DND-41 (cell line): ENCODE data around the gene NDUFA8.

Source experiments
- EZH2 ChIP-seq: IDR thresholded peaks from 3 replicates; pipeline ENCODE4 v1.6.1; 2012; ENCODE audit warnings: borderline replicate concordance, low read depth, mild to moderate bottlenecking, moderate library complexity, low read length, inconsistent platforms; ENCODE audit not compliant: severe bottlenecking
- TF ChIP-seq, protein P1 (sequence below): IDR thresholded peaks from 2 replicates; pipeline ENCODE4 v1.5.1; 2012; ENCODE audit warnings: borderline replicate concordance, low read length, moderate library complexity, mild to moderate bottlenecking; ENCODE audit not compliant: poor library complexity, severe bottlenecking; ENCODE audit errors: extremely low read depth

- TF ChIP-seq, protein P1, sequence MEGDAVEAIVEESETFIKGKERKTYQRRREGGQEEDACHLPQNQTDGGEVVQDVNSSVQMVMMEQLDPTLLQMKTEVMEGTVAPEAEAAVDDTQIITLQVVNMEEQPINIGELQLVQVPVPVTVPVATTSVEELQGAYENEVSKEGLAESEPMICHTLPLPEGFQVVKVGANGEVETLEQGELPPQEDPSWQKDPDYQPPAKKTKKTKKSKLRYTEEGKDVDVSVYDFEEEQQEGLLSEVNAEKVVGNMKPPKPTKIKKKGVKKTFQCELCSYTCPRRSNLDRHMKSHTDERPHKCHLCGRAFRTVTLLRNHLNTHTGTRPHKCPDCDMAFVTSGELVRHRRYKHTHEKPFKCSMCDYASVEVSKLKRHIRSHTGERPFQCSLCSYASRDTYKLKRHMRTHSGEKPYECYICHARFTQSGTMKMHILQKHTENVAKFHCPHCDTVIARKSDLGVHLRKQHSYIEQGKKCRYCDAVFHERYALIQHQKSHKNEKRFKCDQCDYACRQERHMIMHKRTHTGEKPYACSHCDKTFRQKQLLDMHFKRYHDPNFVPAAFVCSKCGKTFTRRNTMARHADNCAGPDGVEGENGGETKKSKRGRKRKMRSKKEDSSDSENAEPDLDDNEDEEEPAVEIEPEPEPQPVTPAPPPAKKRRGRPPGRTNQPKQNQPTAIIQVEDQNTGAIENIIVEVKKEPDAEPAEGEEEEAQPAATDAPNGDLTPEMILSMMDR, result no peak
- TF ChIP-seq EZH2, result no peak
These were observed 31.2 kb upstream of the NDUFA8 start for GRCh38 chr9:122190597-122191381.
